PC-3 (cell line): ENCODE results near the gene NUB1.

Experiments
- CTCF ChIP-seq: fragments of 300-600 bp; sonication (generic); conservative IDR thresholded peaks from 2 replicates; pipeline ENCODE4 v1.5.1; 2017; ENCODE audit warnings: antibody characterized with exemption, low read depth, mild to moderate bottlenecking, low read length
- EZH2 ChIP-seq: fragments of 300-600 bp; sonication (generic); IDR thresholded peaks from one replicate; pipeline ENCODE4 v1.6.1; 2017; ENCODE audit warnings: antibody characterized with exemption, mild to moderate bottlenecking, low read length; ENCODE audit not compliant: unreplicated experiment
- EZH2phosphoT487 ChIP-seq: fragments of 300-600 bp; sonication (generic); IDR thresholded peaks from 2 replicates; pipeline ENCODE4 v1.6.1; 2018; ENCODE audit warnings: mild to moderate bottlenecking, antibody characterized with exemption, low read length, borderline replicate concordance

- TF ChIP-seq CTCF: no peak
- no peak for TF ChIP-seq EZH2
- TF ChIP-seq EZH2phosphoT487: no peak
These were observed 24.7 kb upstream of the NUB1 start for GRCh38 chr7:151316896-151317295.
